ENCODE results near the gene E2F3.

GRCh38 chr6:20473518-20473917 is 71.8 kb downstream of the E2F3 start:
- TF ChIP-seq, protein P1, sequence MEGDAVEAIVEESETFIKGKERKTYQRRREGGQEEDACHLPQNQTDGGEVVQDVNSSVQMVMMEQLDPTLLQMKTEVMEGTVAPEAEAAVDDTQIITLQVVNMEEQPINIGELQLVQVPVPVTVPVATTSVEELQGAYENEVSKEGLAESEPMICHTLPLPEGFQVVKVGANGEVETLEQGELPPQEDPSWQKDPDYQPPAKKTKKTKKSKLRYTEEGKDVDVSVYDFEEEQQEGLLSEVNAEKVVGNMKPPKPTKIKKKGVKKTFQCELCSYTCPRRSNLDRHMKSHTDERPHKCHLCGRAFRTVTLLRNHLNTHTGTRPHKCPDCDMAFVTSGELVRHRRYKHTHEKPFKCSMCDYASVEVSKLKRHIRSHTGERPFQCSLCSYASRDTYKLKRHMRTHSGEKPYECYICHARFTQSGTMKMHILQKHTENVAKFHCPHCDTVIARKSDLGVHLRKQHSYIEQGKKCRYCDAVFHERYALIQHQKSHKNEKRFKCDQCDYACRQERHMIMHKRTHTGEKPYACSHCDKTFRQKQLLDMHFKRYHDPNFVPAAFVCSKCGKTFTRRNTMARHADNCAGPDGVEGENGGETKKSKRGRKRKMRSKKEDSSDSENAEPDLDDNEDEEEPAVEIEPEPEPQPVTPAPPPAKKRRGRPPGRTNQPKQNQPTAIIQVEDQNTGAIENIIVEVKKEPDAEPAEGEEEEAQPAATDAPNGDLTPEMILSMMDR (IDR thresholded peaks at IDR 0.05): no peak
- TF ChIP-seq POLR2A (IDR thresholded peaks at IDR 0.05): no peak

All from right lobe of liver (tissue), 4 donors.